ENCODE results near the gene PLA2G4D. TPM values are rescaled to one million over a fixed set of nuclear protein-coding genes. Genes with fewer than 3 reads are reported as not detected.

PLA2G4D gene
- total and polyA plus RNA-seq, 5 donors from 2014 or later: not detected

DNA sequence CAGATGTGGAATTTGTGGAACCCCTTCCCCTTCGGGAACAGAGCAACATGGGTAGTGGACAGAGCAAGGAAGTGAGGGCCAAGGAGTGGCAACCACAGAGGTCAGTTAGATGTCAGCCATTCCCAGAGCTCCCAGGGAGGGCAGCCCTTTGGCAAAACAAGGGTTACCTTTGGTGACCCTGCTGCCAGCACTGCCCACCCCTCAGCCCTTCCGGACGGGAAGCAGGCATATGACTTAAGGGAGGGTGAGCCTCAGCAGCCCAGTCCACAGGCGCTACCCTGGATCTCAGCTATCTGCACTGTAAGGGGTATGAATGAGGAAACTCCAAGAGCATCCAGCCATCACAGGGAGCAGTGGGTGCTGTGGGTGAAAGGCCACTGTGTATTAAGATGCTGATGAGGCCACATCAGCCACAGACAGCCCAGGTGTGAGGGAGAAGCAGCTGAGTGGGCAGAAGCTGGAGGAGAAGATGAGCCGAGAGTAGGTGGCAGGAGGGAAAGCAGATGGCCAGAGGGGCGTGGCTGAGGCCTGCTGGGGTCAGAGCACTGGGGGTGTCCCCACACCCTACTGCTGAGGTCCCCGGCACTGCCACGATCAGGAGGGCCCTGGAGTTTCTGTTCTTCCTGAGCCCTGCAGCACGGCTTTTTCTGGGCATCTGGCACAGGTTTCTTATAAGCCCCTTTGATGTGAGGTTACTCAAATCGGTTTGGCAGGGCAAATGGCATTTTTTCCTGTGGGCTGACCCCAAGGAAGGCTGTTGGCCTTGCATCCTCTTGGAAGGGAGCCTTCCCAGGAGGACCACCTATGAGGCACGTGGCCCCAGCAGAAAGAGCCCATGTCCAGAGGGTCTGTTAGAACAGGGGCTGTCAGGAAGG is 6.2 kb downstream of the PLA2G4D start:
- no peak overlapping the region for H3K4me3 Mint-ChIP-seq
- peaks cover 0 to 5% (median under 1%) of the 10 kb centered on the region in 4 donors for H3K4me1 Mint-ChIP-seq
- Histone ChIP-seq H3K4me3 (ENCODE audit: low read depth, low read length) (no peak overlapping the region), H3K4me1 (ENCODE audit: control insufficient read depth, insufficient read depth, low read length, poor library complexity, severe bottlenecking) (peaks cover 6% of the 10 kb centered on the region), H3K27me3 (ENCODE audit: control insufficient read depth, insufficient read depth, low read length) (no peaks in the 10 kb centered on the region), H3K27ac (ENCODE audit: insufficient read depth, low read length, poor library complexity, severe bottlenecking) (no peak overlapping the region), H3K9me3 (ENCODE audit: control insufficient read depth in 2 of 2, low read length in 2 of 2) (no peaks in the 10 kb centered on the region), H3K36me3 (ENCODE audit: control insufficient read depth, insufficient read depth, low read length) (no peaks in the 10 kb centered on the region)
- DNase-seq (no peak), ATAC-seq (ENCODE audit: low read depth in 2 of 2) (no peak)
- no peak overlapping the region for H3K27ac Mint-ChIP-seq
- no peaks in the 10 kb centered on the region for H3K36me3 Mint-ChIP-seq
- H3K27me3 Mint-ChIP-seq: peaks cover 13% of the 10 kb centered on the region
- peaks cover 0 to 2% (median 0%) of the 10 kb centered on the region in 7 donors for H3K9me3 Mint-ChIP-seq

DNA sequence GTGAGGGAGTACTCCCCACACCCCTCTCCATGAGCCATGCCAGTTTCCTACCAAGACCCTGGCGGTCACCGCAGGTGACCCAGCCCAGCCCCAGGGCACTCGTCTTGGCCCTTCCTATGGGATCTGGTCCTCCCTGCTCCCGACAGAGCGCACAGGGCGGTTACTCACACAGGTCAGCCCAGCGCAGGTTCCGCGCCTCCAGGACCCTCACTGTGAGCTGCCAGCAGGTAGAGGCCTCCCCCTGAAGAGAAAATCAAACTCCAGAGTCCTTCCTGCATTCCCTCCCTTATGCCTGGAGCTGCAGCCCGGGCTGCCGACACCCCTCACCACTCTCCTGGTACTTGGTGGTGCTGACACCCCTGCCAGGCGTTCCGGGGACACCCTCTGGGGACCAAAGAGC is 6.9 kb downstream of the PLA2G4D start:
- no peak overlapping the region for H3K4me3 ChIP-seq (ENCODE audit: low read depth, low read length)
- H3K4me3 Mint-ChIP-seq: no peak overlapping the region
- peaks cover 16% of the 10 kb centered on the region for H3K27me3 Mint-ChIP-seq
- H3K36me3 Mint-ChIP-seq: no peaks in the 10 kb centered on the region
- peaks cover 0 to 2% (median 0%) of the 10 kb centered on the region in 7 donors for H3K9me3 Mint-ChIP-seq
- no peak overlapping the region for H3K27ac ChIP-seq (ENCODE audit: insufficient read depth, low read length, poor library complexity, severe bottlenecking)
- no peak overlapping the region for H3K27ac Mint-ChIP-seq
- H3K27me3 ChIP-seq (ENCODE audit: control insufficient read depth, insufficient read depth, low read length): no peaks in the 10 kb centered on the region
- no peaks in the 10 kb centered on the region for H3K9me3 ChIP-seq (ENCODE audit: control insufficient read depth in 2 of 2, low read length in 2 of 2)
- H3K36me3 ChIP-seq (ENCODE audit: control insufficient read depth, insufficient read depth, low read length): no peaks in the 10 kb centered on the region
- ATAC-seq (ENCODE audit: low read depth in 2 of 2) (no peak), DNase-seq (no peak)
- peaks cover 0 to 5% (median under 1%) of the 10 kb centered on the region in 4 donors for H3K4me1 Mint-ChIP-seq
- H3K4me1 ChIP-seq (ENCODE audit: control insufficient read depth, insufficient read depth, low read length, poor library complexity, severe bottlenecking): peaks cover 6% of the 10 kb centered on the region

DNA sequence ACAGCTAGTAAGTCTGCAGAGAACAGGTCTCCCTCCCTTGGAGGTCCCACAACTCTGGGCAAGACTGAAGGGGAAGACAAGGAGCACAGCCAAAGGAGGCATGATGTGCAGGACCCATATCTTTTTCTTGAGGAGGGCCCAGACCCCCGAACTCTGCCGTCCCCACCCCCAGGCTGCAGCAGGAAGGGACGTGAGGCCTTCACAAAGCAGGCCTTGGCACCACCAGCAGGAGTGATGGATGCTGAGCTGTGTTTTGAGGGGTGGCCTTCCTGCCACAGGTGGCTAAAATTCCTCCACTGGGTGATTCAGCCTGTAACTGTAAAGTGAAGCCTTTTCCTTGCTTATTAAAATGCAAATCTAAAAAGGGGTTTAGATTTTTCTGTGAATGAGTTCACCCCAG is 8.6 kb downstream of the PLA2G4D start:
- no peaks in the 10 kb centered on the region for H3K27me3 ChIP-seq (ENCODE audit: control insufficient read depth, insufficient read depth, low read length)
- H3K9me3 ChIP-seq (ENCODE audit: control insufficient read depth in 2 of 2, low read length in 2 of 2): no peaks in the 10 kb centered on the region
- H3K36me3 Mint-ChIP-seq: no peaks in the 10 kb centered on the region
- H3K4me3 ChIP-seq (ENCODE audit: low read depth, low read length): no peak overlapping the region
- no peak overlapping the region for H3K27ac Mint-ChIP-seq
- peaks cover 22% of the 10 kb centered on the region for H3K27me3 Mint-ChIP-seq
- DNase-seq: no peak
- peaks cover 0 to 5% (median under 1%) of the 10 kb centered on the region in 4 donors for H3K4me1 Mint-ChIP-seq
- no peak overlapping the region for H3K27ac ChIP-seq (ENCODE audit: insufficient read depth, low read length, poor library complexity, severe bottlenecking)
- no peaks in the 10 kb centered on the region for H3K36me3 ChIP-seq (ENCODE audit: control insufficient read depth, insufficient read depth, low read length)
- peaks cover 6% of the 10 kb centered on the region for H3K4me1 ChIP-seq (ENCODE audit: control insufficient read depth, insufficient read depth, low read length, poor library complexity, severe bottlenecking)
- no peak for ATAC-seq (ENCODE audit: low read depth in 2 of 2)
- no peak overlapping the region for H3K4me3 Mint-ChIP-seq
- H3K9me3 Mint-ChIP-seq: peaks cover 0 to 2% (median 0%) of the 10 kb centered on the region in 7 donors

DNA sequence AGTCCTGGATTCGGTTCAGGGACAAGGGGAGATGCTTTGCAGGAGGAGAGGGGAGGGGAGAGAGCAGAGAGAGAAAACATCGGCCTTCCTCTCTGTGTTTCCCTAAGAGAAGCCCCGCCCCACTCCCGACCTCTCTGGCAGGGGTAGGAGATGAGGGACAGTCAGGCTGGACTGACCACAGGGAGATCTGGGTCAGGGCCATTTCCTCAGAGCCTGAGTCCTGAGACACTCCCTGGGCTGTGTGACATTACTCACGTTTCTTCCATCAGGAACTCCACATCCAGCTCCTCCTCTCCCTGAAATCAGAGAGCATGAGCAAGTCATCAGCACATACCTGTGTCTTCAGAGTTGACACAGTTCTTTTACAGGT is 9.1 kb downstream of the PLA2G4D start:
- ATAC-seq (ENCODE audit: low read depth in 2 of 2) (no peak), DNase-seq (no peak)
- Mint-ChIP-seq H3K36me3 (no peaks in the 10 kb centered on the region), H3K4me3 (no peak overlapping the region), H3K9me3 (peaks cover 0 to 2% (median 0%) of the 10 kb centered on the region in 7 donors), H3K27ac (no peak overlapping the region), H3K27me3 (peaks cover 22% of the 10 kb centered on the region), H3K4me1 (peaks cover 0 to 5% (median under 1%) of the 10 kb centered on the region in 4 donors)
- no peak overlapping the region for H3K4me3 ChIP-seq (ENCODE audit: low read depth, low read length)
- no peak overlapping the region for H3K27ac ChIP-seq (ENCODE audit: insufficient read depth, low read length, poor library complexity, severe bottlenecking)
- H3K9me3 ChIP-seq (ENCODE audit: control insufficient read depth in 2 of 2, low read length in 2 of 2): no peaks in the 10 kb centered on the region
- H3K36me3 ChIP-seq (ENCODE audit: control insufficient read depth, insufficient read depth, low read length): no peaks in the 10 kb centered on the region
- H3K4me1 ChIP-seq (ENCODE audit: control insufficient read depth, insufficient read depth, low read length, poor library complexity, severe bottlenecking): peaks cover 6% of the 10 kb centered on the region
- H3K27me3 ChIP-seq (ENCODE audit: control insufficient read depth, insufficient read depth, low read length): no peaks in the 10 kb centered on the region

DNA sequence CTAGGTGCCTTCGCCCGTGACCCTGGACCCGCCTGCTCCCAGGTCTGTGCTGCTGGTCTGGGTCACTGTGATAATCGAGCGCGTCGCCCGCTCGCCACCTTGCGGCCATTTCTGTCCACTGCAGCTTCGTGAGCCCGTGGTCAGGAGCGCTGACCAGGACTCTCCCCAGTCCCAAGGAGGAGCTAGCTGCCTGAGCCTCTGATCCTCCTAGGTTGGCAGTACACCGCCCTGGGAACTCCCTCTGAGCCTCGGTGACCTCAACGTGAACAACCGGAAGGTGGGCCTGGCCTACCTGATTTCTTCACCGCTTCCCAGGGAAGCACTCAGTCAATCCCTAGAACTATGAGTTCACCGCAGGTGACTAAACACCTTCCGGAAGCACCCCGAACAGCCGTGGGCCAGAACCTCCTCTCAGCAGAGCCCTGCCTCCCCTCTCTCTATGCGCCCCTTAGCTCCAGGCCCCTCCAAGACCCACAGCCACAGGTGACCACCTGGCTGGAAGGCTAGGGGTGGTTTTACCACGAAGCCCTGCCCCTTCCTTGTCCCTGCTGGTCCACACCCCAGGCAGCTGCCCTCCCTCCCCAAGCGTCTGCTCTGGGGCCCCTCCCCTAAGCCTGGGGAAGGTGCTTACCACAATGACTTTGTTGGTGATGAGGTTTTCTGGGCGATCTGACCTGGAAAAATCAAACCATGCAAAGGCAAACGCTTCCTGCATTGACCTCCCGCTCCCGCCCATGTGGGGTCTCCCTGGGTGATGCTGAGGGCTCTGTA is 9.7 kb downstream of the PLA2G4D start:
- ATAC-seq (ENCODE audit: low read depth in 2 of 2): peak; percentile 51 to 54
- H3K27me3 ChIP-seq (ENCODE audit: control insufficient read depth, insufficient read depth, low read length): no peaks in the 10 kb centered on the region
- Mint-ChIP-seq H3K27ac (peak overlapping the region in 1 of 3 donors; percentile 51), H3K27me3 (peaks cover 22% of the 10 kb centered on the region), H3K36me3 (no peaks in the 10 kb centered on the region), H3K9me3 (peaks cover 0 to 2% (median 0%) of the 10 kb centered on the region in 7 donors), H3K4me1 (peaks cover 0 to 5% (median under 1%) of the 10 kb centered on the region in 4 donors), H3K4me3 (peak overlapping the region in 1 of 4 donors; percentile 26)
- no peak overlapping the region for H3K4me3 ChIP-seq (ENCODE audit: low read depth, low read length)
- peaks cover 6% of the 10 kb centered on the region for H3K4me1 ChIP-seq (ENCODE audit: control insufficient read depth, insufficient read depth, low read length, poor library complexity, severe bottlenecking)
- H3K27ac ChIP-seq (ENCODE audit: insufficient read depth, low read length, poor library complexity, severe bottlenecking): no peak overlapping the region
- no peaks in the 10 kb centered on the region for H3K36me3 ChIP-seq (ENCODE audit: control insufficient read depth, insufficient read depth, low read length)
- peak; percentile 24 to 35 (median 30) for DNase-seq
- no peaks in the 10 kb centered on the region for H3K9me3 ChIP-seq (ENCODE audit: control insufficient read depth in 2 of 2, low read length in 2 of 2)

DNA sequence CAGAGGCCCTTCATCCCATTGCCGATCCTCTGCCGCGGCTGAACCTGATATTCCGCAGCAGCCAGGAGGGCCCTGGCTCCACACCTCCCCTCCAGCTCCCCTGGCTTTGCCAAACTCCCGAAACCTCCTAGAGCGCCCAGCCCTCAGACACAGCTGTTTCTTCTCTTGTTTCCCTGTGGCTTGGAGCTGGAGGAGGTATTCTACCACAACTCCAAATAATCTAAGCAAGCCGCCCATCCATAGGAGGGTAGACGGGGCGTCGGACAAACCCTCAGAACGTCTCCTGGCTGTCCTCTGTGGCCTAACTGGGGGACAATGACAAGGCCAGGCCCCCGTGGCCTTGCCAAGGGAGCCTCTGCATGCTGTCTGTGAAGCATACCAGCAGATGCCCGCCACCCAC is 10.4 kb downstream of the PLA2G4D start:
- H3K9me3 Mint-ChIP-seq: peaks cover 0 to 2% (median 0%) of the 10 kb centered on the region in 7 donors
- Histone ChIP-seq H3K4me3 (ENCODE audit: low read depth, low read length) (no peak overlapping the region), H3K4me1 (ENCODE audit: control insufficient read depth, insufficient read depth, low read length, poor library complexity, severe bottlenecking) (peaks cover 6% of the 10 kb centered on the region), H3K27ac (ENCODE audit: insufficient read depth, low read length, poor library complexity, severe bottlenecking) (no peak overlapping the region), H3K27me3 (ENCODE audit: control insufficient read depth, insufficient read depth, low read length) (no peaks in the 10 kb centered on the region), H3K9me3 (ENCODE audit: control insufficient read depth in 2 of 2, low read length in 2 of 2) (no peaks in the 10 kb centered on the region), H3K36me3 (ENCODE audit: control insufficient read depth, insufficient read depth, low read length) (no peaks in the 10 kb centered on the region)
- H3K4me1 Mint-ChIP-seq: peaks cover 0 to 5% (median under 1%) of the 10 kb centered on the region in 4 donors
- no peak overlapping the region for H3K4me3 Mint-ChIP-seq
- peaks cover 22% of the 10 kb centered on the region for H3K27me3 Mint-ChIP-seq
- DNase-seq: no peak
- ATAC-seq (ENCODE audit: low read depth in 2 of 2): no peak
- no peaks in the 10 kb centered on the region for H3K36me3 Mint-ChIP-seq
- no peak overlapping the region for H3K27ac Mint-ChIP-seq

DNA sequence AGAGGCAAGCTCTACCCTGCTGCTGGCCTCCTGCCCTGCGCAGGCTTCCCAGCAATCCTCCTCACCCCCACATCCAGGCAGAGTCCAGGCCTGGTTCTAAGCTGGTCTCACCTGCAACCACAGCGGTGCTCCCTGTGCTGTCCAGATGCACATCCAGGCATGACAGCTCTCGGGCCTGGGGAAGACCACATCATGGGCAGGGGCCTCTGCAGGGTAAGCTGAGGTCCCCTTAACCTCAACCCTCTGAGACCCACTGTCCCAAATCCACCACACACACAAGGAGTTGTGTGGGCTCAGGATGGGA is 10.8 kb downstream of the PLA2G4D start:
- ATAC-seq (ENCODE audit: low read depth in 2 of 2): no peak
- no peak overlapping the region for H3K4me3 ChIP-seq (ENCODE audit: low read depth, low read length)
- Mint-ChIP-seq H3K4me3 (no peak overlapping the region), H3K36me3 (no peaks in the 10 kb centered on the region), H3K4me1 (peaks cover 0 to 5% (median under 1%) of the 10 kb centered on the region in 4 donors), H3K27ac (no peak overlapping the region), H3K27me3 (peaks cover 25% of the 10 kb centered on the region), H3K9me3 (peaks cover 0 to 2% (median 0%) of the 10 kb centered on the region in 7 donors)
- H3K9me3 ChIP-seq (ENCODE audit: control insufficient read depth in 2 of 2, low read length in 2 of 2): no peaks in the 10 kb centered on the region
- H3K27me3 ChIP-seq (ENCODE audit: control insufficient read depth, insufficient read depth, low read length): no peaks in the 10 kb centered on the region
- peaks cover 6% of the 10 kb centered on the region for H3K4me1 ChIP-seq (ENCODE audit: control insufficient read depth, insufficient read depth, low read length, poor library complexity, severe bottlenecking)
- DNase-seq: no peak
- no peak overlapping the region for H3K27ac ChIP-seq (ENCODE audit: insufficient read depth, low read length, poor library complexity, severe bottlenecking)
- H3K36me3 ChIP-seq (ENCODE audit: control insufficient read depth, insufficient read depth, low read length): no peaks in the 10 kb centered on the region
